ENCODE results near the gene TPCN1. TPM values are rescaled to one million over a fixed set of nuclear protein-coding genes. Genes with fewer than 3 reads are reported as not detected.

The TPCN1 gene
- total and polyA plus RNA-seq, 10 donors = 15.5 to 90.1 (median 46.7) TPM

DNA sequence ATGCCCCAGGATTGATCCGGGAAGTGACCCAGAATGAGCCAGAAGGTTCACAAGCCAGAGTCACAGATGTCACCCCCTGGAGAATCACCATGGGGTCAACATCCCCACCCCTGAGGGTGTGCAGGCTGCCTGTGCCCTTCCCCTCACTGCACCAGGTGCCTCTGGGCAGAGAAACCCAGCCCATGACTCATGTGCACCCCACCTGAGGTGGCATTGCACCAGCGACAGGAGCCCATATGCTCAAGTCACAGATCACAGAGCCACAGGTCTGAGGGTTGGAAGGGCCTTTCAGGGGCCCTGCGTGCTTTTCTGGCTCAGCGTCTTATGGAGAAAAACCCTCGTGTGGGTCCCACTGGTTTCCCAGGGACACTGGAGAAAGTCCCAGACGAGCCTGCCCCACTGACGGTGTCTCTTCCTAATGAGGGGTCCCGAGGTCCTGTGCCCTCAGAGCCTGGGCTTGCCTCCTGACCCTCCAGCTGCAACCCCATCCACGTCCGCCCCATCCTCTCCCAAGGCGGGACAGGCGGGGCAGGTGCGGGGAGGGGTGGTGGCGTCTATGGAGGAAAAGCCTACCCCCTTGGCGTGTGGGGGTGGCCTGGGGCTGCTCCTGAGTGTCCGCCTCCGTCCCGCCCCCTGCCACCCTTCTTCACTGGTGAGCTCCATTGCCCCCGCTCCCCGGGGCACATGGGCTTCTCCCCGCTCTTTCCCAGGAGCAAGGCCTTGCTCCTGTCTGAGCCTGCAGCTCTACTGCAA lies 66.1 kb downstream of the TPCN1 start:
- intact Hi-C loops (cut with DNase I; ENCODE audit: low total_unique reads) = no loop called here
- TF ChIP-seq POLR2AphosphoS5 (IDR thresholded peaks at IDR 0.05) = peak in 1 of 3 donors; percentile 33
- TF ChIP-seq, protein P1, sequence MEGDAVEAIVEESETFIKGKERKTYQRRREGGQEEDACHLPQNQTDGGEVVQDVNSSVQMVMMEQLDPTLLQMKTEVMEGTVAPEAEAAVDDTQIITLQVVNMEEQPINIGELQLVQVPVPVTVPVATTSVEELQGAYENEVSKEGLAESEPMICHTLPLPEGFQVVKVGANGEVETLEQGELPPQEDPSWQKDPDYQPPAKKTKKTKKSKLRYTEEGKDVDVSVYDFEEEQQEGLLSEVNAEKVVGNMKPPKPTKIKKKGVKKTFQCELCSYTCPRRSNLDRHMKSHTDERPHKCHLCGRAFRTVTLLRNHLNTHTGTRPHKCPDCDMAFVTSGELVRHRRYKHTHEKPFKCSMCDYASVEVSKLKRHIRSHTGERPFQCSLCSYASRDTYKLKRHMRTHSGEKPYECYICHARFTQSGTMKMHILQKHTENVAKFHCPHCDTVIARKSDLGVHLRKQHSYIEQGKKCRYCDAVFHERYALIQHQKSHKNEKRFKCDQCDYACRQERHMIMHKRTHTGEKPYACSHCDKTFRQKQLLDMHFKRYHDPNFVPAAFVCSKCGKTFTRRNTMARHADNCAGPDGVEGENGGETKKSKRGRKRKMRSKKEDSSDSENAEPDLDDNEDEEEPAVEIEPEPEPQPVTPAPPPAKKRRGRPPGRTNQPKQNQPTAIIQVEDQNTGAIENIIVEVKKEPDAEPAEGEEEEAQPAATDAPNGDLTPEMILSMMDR (IDR thresholded peaks at IDR 0.05 in 8 of 11, conservative IDR thresholded peaks at IDR 0.05 in 3 of 11) = no peak
- Histone ChIP-seq H3K27ac (no peak overlapping the region), H3K36me3 (peaks cover 0 to 100% (median 86%) of the 10 kb centered on the region in 6 donors), H3K27me3 (replicated peaks in 1 of 7) (no peaks in the 10 kb centered on the region), H3K4me3 (no peak overlapping the region), H3K9me3 (no peaks in the 10 kb centered on the region), H3K4me1 (peaks cover 0 to 9% (median 0%) of the 10 kb centered on the region in 6 donors)
- no peak for DNase-seq
- WGBS, 5 donors = 93 to 98% (median 97%) methylated on average over 20 to 21 of the region's 21 CpGs

- intact Hi-C loops (cut with DNase I; ENCODE audit: low total_unique reads) = no loop called here
- Histone ChIP-seq H3K36me3 (peaks cover 0 to 100% (median 92%) of the 10 kb centered on the region in 6 donors), H3K9me3 (no peaks in the 10 kb centered on the region)
Observed at GRCh38 chr12:113287899-113288282, 66.6 kb downstream of the TPCN1 start.

DNA sequence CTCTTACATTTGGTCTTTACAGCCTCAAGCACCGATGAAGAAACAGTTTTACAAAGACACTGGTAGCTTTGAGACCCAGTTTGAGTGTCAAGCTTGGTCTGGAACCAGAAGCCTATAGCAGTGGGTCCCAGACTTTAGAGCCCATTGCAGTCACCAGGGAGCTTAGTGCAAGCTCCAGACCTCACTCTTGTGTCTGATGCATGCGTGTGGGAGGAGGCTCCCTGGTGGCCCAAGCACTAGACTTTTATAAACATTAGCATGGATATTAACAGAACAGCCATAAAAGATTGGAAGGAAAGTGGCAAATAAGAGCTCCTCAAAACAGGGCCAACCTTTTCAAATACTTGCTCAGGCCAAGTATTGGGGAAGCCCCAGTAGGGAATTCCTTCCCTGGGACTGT lies 68.1 kb downstream of the TPCN1 start:
- Histone ChIP-seq H3K27ac (no peak overlapping the region), H3K27me3 (replicated peaks in 1 of 7) (no peaks in the 10 kb centered on the region), H3K4me1 (peaks cover 0 to 9% (median 0%) of the 10 kb centered on the region in 6 donors), H3K4me3 (no peak overlapping the region), H3K36me3 (peaks cover 2 to 100% (median 97%) of the 10 kb centered on the region in 6 donors), H3K9me3 (no peaks in the 10 kb centered on the region)
- WGBS, 5 donors = 90 to 93% (median 91%) methylated on average over 2 of the region's 2 CpGs
- TF ChIP-seq, protein P1 (IDR thresholded peaks at IDR 0.05 in 8 of 11, conservative IDR thresholded peaks at IDR 0.05 in 3 of 11) = no peak
- TF ChIP-seq POLR2AphosphoS5 (IDR thresholded peaks at IDR 0.05) (no peak), POLR2A (IDR thresholded peaks at IDR 0.05) (no peak)
- no peak for DNase-seq
- intact Hi-C loops (cut with DNase I; ENCODE audit: low total_unique reads) = no loop called here

More at GRCh38 chr12:113287899-113288282, 66.6 kb downstream of the TPCN1 start:
- Histone ChIP-seq H3K4me1 (peaks cover 0 to 9% (median 0%) of the 10 kb centered on the region in 6 donors), H3K4me3 (no peak overlapping the region), H3K27ac (no peak overlapping the region), H3K27me3 (replicated peaks in 1 of 7) (no peaks in the 10 kb centered on the region)
- no peak for DNase-seq
- TF ChIP-seq POLR2A (IDR thresholded peaks at IDR 0.05) (no peak), POLR2AphosphoS5 (IDR thresholded peaks at IDR 0.05) (peak in 1 of 3 donors; percentile 37)
- 96 to 98% (median 96%) methylated on average over 16 to 19 of the region's 19 CpGs for WGBS, 5 donors

GRCh38 chr12:113290506-113290905 lies 69.2 kb downstream of the TPCN1 start:
- Histone ChIP-seq H3K27ac (no peak overlapping the region), H3K4me3 (no peak overlapping the region), H3K27me3 (replicated peaks in 1 of 7) (no peaks in the 10 kb centered on the region), H3K4me1 (peaks cover 0 to 9% (median 0%) of the 10 kb centered on the region in 6 donors), H3K9me3 (no peaks in the 10 kb centered on the region), H3K36me3 (peaks cover 2 to 100% (median 96%) of the 10 kb centered on the region in 6 donors)
- intact Hi-C loops (cut with DNase I; ENCODE audit: low total_unique reads) = no loop called here
- WGBS, 5 donors = 90 to 100% (median 97%) methylated on average over 3 to 5 of the region's 5 CpGs
- TF ChIP-seq POLR2AphosphoS5 (IDR thresholded peaks at IDR 0.05) = peak in 1 of 3 donors; percentile 20
- TF ChIP-seq, protein P1 (IDR thresholded peaks at IDR 0.05 in 8 of 11, conservative IDR thresholded peaks at IDR 0.05 in 3 of 11) = no peak
- DNase-seq = no peak

Measured in spleen (tissue), 11 donors.